ENCODE results near the gene LAMC1.

GRCh38 chr1:183038913-183039312 is 15.7 kb downstream of the LAMC1 start:
- TF ChIP-seq CTCF (IDR thresholded peaks at IDR 0.05) (no peak), POLR2A (IDR thresholded peaks at IDR 0.05) (no peak)

Data from uterus (tissue), 2 donors.